GM18499 (cell line): ENCODE measurements around the gene CACNA2D3.

Experiments
- ATAC-seq: cut with Tn5 transposase; IDR thresholded peaks from one replicate; pipeline ENCODE4 v1.9.1; 2021; ENCODE audit warnings: moderate number of reproducible peaks; ENCODE audit not compliant: insufficient read depth, unreplicated experiment

CACNA2D3 gene

DNA sequence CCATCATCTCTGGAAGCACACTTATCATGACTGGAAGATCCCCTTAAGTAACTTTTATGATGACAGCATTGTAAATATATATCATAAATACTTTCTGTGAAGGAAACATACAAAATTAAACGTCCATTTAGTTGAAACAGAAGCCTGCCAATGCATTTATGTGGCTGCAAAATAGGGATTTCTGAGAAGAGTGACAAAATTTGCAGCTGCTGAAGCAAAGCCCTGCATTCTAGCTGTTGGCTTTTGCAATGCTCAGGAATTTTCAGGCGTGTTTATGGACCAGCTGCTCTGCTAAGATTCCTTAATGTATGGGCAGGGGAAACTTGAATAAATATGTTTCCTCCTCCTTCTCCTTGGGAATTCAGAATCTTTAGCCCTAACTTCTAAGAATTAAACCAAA lies 137.3 kb downstream of the CACNA2D3 start:
- no peak for ATAC-seq

DNA sequence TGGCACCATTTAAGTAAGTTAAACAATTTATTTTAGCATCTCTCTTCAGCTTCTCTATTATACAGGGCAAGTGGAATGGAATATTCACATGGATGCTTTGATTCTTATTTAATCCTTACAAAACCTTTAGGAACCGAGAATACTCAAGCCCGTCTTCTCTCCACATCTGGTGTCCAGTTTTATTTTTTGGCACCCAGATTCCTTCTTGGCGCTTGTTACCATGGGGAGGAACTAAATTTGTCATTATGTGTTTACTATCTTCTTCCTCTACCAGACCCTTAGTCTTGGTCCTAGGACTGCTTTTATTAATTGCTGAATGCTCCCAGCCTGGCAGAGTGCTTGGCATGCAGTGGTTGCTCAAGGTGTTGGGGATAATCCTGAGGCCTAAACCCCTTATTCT lies 138.8 kb downstream of the CACNA2D3 start:
- ATAC-seq, result no peak

DNA sequence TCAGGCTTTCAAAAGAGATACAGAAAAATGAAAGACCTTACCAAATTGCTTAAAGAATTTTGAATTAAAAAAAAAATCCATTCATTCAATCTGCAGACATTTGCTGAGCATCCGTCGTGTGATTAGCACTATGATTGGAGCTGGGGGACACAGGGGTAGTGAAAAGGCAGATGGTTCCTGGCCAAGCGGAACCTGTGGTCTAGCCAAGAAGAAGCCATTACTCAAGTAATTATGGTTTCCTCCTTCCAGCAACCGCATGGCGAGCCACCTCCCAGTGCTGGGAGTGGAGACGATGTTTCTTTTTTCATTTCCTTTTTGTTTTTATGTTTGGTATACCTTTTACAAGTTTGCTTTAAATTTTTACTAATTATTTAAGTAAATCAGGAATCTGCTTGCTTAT lies 140.2 kb downstream of the CACNA2D3 start:
- ATAC-seq, result no peak

DNA sequence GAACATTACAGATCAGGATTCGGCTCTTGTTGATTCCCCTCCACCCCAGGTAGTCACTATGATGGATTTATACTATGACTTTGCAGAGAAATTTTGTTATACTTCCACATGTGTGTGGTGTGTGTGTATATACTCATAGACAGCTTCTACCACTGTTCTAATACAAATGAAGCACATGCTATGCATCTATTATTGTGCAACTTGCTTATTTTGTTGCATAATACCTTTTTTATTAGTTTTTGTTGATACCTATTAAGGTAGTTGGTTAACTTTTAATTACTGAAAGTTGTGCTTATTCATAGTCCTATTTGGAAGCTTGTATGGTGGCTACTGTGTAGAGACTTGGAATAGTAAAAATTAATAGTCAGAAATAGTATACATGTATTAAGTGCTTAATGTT lies 140.6 kb downstream of the CACNA2D3 start:
- no peak for ATAC-seq

DNA sequence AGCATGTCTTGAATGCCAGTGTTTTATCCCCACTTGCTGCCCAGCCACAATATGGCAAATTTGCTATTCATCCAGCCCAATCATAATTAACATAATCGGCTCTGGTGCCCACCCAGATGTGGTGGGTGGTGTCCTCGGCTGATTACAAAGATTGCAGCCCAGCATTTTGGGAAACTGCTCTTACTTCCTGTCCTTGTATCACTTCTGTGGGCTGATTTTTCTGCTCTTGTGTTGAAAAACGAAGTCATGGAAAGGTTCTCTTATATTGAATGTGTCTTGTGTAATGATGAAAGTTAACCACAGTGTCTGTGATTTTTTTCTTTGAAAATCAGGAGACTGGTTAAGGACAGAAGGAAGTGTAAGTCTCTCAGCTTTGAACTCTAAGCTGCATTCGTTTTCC lies 141.7 kb downstream of the CACNA2D3 start:
- ATAC-seq, result no peak

DNA sequence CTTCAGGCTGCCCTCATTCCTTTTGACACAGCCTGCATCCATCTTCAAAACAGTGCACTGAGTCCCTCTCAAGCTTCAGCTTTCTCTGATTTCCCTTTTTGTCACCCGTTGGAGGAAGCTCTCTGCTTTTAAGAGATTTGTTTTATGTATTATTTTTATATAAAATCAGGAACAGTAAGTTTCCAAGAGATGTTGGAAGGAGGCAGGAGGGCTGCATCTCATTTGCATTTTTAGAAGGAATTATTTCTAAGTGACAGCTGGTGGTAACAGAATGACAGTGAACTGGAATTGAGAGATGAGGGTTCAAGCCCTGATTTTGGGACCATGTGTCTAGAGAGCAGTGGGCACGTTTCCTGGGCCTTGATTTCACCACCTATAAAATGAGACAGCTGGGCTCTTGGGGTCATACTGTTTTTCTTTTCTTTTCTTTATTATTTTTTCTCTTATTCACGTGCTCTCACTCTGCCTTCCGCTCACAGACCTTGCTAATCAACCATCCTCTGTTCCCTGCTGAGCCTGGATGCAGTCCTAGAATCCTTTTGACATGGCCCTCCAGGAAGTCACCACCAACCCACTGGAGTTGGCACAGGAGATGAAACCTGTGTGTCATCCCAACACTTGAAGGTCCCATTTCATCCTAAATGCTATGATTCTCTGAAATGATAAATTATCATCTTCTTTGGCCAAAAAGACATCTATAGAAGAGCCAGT lies 148.6 kb downstream of the CACNA2D3 start:
- no peak for ATAC-seq

DNA sequence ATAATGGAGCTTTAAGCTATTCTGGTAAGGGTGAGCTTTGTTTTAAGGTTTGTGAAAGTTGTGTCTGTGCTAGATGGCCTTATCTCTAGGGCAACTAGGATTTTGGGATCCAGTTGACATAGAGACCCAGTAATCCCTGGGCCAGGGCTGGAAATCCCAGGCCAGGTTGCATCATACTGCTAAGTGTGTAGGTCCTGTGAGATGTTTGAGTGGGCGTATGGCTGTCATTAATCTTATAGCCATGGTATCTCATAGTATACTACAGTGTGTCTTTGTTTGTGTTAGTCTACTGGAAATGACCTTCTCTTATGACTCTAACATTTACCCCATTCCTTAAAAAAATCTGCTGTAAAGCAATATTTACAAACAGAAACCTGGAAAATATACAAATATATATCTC lies 151.4 kb downstream of the CACNA2D3 start:
- no peak for ATAC-seq

DNA sequence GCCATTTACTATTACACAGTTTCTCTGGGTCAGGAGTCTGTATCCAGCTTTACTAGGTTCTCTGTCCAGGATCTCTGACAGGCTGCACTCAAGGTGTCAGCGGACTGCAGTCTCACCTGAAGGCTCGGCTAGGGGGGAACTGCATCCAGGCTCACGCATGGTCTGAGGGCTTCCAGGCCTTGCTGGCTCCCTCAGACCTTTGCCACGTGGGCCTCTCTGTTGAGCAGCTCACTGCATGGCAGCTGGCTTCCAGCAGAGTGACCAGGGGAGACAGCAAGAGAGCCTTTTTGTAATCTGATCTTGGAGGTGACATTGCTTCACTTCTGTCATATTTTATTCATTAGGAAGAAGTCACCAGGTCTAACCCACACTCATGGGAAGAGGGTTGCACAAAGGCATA lies 152.3 kb downstream of the CACNA2D3 start:
- ATAC-seq, result no peak

DNA sequence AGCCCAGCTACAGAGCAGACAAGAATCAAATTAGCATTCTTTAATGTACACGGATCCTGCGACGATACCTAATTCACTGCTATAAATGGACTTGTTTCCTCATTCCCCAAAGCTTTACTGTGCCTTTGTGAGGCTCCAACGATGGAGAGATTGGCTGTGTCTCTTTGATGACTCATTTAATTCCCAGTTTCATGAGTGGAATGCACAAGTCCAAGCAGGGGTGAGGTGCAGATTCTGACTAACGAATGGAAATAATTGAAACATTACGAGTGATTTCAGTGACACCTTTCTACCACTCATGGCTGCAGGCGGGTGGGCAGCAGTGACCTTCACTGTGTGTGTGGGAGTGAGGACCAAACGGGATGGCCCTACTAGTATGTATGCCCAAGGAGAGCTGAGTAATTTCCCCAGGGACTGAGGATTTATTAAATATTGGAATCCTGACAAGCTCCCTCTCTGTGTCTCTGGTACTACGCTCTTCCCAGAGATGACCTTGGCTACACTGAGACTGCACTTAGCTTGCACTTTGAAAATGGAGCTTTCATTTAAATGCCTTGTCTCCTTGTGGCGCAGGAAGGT lies 156.7 kb downstream of the CACNA2D3 start:
- no peak for ATAC-seq

DNA sequence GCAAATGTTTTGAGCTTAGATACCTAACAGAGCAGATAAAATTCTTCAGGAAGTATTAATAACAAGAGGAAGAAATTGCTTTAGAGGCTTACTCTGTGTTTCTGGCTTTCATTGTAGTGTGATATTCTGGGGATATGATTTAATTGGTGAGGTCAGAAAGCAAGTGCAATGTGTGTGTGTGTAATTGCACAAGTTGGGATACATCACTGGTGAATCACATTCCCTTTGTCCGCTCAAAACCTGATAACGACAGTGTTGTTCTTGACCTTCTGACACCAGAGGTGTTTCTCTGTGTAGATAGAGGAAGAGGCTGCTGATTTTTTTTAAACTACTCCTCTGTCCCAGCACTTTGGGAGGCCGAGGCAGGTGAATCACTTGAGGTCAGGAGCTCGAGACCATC lies 161.1 kb downstream of the CACNA2D3 start:
- no peak for ATAC-seq

DNA sequence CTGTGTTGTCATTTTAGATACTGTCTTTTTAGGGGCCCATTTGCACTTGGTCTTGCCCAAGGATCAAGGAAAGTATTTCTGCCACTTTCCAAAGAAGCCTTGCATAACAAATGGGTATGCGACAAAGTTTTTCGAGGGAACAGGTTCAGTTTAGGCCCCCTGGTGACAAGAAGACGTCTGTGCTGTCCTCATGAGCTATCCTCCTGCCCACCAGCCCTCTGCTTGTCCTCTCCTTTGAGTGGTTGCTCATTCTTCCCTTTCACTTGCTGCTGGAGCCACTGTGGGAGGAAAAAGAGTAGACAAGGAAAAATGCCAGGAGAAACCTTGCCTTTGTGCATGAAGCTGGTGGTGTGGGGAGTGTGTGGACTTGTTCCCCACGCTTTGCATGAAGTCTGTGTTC lies 171.9 kb downstream of the CACNA2D3 start:
- no peak for ATAC-seq

DNA sequence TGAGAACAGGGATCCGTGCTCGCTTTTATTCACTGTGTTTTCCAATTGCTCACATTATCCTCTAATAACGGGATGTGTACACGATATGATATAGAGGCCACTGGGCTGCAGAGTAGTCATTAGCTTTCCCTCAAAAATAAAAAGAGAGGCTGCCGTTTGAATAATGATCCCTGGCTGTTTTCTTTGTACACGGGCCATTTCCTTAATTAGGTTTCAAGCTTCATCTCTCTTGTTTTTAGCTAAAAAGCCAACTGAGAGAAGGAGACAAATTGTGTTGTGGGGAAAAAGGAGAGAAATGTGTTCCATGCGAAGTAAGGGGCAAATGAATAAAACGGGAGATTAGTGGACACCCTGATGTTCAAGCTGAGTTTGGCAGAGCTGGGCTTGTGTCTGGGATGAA lies 174.2 kb downstream of the CACNA2D3 start:
- ATAC-seq, result no peak

DNA sequence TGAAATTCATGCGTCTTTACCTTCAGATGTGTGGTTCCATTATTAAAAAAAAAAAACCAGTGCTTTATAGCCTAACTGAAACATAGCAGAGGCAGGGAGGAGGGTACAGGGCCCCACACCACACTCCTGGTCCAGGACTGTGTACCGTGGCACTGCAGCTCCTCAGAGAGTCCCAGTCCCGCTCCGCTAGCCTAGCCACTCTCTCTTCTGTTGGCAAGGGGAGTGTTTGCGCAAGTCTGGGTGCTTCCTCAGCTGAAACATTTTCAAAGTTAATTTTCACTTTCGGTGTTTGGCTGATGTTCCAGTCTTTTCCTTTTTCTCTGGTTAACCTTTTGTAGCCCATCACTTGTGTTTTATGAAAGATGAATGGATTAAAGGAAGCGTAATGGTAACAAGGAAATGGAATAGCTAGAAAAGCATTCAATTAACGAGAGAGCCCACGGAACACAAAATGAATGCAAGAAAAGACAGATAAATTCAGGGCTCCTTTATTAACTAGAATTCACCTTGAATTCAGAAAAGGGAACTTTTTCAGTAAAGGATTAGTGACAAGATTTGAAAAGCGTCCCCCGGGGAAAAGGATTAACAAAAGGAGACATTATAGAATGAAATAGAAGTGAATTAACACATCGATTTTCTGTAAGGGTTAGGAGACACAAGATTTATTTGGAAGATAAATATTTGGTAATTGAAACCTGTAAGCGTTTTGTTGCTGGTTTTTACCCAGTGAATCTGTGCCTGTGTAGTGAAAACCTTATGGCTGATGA lies 177.0 kb downstream of the CACNA2D3 start:
- no peak for ATAC-seq

DNA sequence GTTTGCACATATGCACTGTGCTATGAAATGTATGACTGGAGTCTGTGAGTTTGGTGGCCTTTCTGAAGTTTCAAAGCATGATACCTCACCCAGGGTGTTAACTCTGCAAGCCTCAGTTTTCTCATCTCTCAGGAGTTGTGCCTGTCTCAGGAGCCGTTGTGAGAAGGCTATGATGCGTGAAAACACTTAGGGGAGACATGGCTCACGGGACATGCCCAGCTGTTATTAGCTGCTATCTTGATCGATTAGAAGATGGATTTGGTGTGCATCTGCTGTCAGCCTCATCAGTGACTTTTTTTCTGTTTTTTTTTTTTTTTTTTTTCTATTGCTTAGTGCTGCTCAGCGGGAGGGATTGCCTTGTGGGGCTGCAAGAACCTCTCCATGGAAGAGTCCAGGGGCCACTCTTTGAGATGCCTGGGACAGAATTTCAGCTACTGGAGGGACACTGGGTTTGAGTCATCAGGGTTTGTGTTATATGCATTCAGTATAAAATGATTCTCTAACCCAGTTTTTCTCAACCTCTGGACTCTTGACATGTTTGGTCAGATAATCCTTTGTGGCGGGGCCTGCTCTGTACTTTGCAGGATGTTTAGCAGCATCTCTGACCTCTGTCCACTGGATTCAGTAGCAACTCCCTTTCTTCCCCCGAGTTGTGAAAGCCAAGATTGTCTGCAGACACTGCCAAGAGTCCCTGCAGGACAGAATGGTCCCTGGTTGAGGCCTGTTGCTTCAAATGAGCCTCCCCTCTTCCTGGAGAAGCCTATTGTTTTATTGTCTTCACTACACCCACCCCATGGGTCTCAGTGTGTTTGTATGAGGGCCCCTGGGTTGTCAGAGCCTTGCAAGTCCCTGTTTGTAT lies 181.4 kb downstream of the CACNA2D3 start:
- ATAC-seq, result no peak

DNA sequence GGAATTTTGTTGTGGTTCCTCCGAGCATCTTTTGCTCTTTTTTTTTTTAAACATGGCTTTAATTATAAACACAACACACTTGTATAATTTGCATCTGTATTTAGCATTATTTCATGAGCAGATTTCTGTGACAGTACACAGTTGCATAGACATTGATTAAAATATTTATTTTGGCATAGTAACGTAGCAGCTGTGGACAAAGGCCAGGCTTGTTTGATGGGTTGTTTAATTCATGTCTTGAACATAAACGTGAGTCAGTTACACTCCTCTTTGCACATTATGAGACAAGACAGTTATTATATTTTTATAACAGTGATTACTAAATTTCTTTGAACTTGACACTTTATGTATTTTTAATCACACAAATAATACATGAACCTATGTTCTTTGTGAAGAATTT lies 182.5 kb downstream of the CACNA2D3 start:
- ATAC-seq, result no peak

DNA sequence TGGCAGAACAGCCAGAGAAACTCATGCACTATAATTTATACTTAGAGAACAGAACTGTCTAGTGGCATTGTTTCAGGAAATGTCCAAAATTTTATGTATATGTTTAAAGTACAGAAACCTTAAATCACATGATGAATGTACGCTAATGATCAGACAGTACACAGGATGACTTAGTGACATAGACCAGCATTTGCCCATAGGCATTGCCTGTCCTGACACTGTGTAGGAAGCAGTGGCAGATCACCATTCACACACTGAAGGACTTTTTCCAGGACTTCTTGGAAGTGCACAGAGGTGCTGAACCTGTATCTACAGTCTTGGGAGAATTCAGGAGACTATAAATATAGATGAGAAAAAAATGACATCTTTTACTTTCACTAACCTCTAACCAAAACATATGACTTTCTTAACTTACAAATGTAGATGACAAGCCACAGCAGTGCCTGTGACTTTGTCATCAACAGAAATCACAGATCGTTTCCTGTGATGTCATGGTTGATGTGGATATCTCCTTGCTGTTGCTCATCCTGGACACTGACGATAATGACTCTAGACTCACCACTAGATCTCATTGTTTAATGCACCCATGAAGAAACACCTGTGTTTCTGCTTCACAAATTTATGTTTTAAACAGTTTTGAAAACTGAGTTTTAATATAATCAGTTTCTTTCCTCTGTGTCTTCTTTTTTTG lies 183.2 kb downstream of the CACNA2D3 start:
- ATAC-seq, result no peak

DNA sequence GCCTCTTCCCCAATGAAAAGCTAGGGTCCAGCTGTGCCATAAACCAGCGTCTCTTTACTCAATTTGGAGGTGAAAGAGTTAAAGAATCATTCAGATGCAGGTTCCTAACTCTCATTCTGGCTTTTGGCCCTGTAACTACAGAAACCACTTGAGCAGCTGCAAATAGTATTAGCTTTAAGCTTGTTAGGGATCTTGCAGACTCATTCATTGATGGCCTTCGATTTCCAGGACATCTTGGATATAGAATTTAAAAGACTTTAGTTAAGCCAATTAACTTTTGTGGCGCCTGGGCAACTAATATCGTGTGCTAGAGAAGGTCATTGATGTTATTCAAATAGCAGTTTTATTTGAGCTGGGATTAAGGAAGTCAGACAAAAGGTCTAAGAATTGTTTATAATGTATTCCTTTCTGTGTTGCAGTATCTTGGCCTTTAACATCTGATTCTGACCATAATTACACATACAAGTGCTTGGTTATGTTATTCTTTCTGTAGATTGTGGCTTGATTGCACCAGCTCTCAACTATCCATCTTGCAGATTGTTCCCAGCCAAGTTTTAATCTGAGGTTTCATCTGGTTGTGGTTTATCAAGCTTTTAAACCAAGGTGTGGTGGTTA lies 185.3 kb downstream of the CACNA2D3 start:
- no peak for ATAC-seq

DNA sequence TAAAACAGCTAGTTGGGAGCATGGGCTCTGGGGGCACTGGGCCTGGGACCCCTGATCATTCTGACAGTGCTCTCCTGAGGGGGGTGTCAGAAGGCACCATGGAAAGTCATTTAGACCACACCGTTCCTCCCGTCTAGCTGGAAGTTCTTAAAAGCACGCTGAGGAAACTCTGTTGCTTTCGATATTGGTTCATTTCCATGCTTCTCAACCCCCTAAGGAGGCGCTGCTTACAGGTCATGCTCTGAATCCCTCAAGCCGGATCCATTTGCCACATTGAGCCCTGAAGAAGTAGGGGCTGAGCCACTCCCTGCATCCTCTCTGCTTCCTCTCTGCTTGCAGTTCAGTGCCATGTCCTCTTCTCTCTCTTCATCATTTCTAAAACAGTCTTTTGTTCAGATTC lies 187.2 kb downstream of the CACNA2D3 start:
- no peak for ATAC-seq

DNA sequence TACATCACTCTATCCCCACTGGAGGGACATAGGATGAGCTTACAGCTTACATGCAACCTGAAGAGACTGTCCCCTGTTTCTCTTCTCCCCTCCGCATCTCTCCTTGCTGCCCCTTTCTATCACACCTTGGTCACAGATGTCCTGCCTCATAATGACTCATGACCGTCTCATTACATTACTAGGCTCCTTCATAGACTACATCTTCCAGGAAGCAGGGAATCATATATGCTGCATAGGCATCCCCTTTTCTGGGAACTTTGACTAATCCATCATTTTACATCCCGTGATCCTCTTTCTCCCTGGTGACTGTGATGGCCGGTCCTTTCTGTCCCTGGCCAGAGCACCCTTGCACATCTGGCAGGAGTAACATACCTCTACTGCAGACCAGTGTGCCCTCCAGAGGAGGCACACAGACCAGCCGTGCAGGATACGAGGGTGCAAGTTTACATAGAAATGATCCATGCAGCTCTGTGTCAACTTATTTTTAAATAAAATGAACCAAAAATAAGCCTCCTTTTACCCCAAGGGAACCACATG lies 188.9 kb downstream of the CACNA2D3 start:
- no peak for ATAC-seq
